Medulla oblongata (tissue), 1 donor: ENCODE data around the gene RAD51B.

Experiments
- DNase-seq: peaks from one replicate; pipeline ENCODE4 v3.0.0-alpha.2; 2015; ENCODE audit errors: extremely low spot score

RAD51B gene

DNA sequence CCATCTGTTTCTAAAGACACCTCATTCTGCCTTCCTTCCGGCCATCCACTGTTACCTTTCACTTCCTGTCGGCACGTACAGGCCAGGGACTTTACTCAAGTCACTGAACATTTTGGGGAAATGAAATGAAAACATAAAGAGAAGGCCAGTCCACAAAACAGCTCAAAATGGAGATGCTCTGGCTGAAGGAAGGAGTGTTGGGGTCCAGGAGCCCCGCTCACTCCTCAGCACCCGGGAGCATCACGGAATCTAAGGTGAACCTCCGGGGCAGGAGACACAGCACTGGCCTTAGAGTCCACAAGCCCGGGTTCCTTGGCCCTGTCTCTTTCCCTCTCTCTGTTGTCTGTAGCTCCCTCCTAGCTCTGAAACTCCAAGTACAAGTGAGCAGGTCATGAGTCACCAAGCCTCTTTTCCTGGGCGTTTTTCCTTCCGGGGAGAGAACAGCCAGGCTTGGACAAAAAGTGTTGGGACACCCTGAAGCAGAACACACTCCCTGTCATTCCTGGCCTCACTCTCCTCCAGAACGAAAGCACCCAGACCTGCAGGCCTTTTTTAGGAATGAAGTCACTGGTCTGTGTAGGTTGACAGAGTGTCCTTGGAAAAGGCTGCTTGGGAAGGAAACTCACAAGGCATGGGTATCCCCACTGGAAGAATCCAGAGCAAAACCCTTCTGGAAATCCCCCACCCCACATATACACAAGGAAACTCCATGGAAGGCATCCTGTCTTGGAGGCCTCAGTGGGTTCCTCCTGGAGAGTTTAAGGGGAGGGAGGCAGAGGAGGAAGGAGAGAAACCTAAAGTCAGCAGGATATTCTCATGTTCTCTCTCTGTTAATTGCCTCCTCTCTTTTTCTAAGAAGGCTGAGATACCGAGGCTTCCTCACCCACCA, 728.0 kb downstream of the RAD51B start:
- DNase-seq = no peak

- peak; percentile 78 for DNase-seq
Measured at GRCh38 chr14:68548194-68549076, 728.9 kb downstream of the RAD51B start.

GRCh38 chr14:68550338-68550715, 730.7 kb downstream of the RAD51B start:
- no peak for DNase-seq

- no peak for DNase-seq
Measured at GRCh38 chr14:68551045-68551683, 731.6 kb downstream of the RAD51B start.

- DNase-seq = no peak
Measured at GRCh38 chr14:68552075-68552474, 732.5 kb downstream of the RAD51B start.

GRCh38 chr14:68552602-68553001, 733.0 kb downstream of the RAD51B start:
- DNase-seq = peak; percentile 34

DNA sequence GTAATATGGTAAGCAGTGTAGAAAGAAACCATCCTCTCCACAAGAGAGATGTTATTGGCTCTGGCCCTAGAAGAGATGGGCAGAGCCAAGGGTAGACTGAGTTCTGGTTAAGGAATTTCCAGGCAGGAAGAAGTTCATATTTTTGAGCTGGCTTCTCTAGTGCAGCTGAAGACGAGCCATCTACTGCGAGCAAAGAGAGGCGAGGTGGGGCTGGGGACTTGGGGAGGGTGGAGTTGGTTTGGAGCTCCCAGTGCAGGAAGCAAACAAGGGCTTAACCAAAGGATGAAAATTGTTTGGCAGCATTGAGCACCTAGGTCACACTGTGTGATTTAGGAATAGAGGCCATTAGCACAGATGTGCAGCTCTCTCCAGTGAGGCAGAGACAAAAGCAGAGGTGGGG, 733.7 kb downstream of the RAD51B start:
- no peak for DNase-seq

GRCh38 chr14:68554231-68554630, 734.7 kb downstream of the RAD51B start:
- no peak for DNase-seq

- no peak for DNase-seq
Measured at GRCh38 chr14:68556253-68556652, 736.7 kb downstream of the RAD51B start.

GRCh38 chr14:68557648-68558047, 738.1 kb downstream of the RAD51B start:
- no peak for DNase-seq

DNA sequence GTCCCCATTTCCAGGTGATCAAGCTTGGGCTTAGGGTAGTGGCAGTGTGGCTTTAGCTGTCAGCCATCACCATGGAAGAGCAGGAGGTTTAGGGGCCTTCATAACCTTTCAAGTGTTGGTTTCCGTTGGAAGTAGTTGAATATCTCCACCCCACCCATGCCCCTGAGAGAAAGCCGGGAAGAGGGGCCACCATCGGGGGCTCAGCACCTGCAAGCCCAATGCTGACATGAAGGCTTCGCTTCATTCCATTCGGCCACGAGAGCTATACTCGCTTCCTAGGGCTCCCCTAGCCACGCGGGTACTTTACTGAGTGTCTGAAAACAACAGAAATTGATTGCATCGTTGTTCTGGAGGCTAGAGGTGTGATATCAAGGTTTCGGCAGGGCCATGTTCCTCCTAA, 738.5 kb downstream of the RAD51B start:
- no peak for DNase-seq

- no peak for DNase-seq
Measured at GRCh38 chr14:68559949-68560348, 740.4 kb downstream of the RAD51B start.

GRCh38 chr14:68561531-68562007, 742.0 kb downstream of the RAD51B start:
- no peak for DNase-seq

DNA sequence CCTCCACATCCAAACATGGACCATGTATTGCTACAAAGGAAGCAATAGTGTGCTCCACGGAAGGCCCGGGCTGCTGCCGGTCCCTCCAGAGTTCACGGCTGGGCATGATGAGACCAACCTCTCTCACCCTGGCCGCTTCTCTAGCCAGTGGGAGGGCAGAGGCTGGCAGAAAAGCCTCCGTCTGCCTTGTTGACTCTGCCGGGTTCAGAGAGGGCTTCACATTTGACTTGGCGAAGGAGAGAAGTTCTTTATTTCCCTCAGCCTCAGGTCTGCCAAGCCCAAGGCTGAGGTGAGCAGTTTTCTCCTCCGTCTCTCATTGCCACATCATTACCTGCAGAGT, 743.3 kb downstream of the RAD51B start:
- DNase-seq = no peak

DNA sequence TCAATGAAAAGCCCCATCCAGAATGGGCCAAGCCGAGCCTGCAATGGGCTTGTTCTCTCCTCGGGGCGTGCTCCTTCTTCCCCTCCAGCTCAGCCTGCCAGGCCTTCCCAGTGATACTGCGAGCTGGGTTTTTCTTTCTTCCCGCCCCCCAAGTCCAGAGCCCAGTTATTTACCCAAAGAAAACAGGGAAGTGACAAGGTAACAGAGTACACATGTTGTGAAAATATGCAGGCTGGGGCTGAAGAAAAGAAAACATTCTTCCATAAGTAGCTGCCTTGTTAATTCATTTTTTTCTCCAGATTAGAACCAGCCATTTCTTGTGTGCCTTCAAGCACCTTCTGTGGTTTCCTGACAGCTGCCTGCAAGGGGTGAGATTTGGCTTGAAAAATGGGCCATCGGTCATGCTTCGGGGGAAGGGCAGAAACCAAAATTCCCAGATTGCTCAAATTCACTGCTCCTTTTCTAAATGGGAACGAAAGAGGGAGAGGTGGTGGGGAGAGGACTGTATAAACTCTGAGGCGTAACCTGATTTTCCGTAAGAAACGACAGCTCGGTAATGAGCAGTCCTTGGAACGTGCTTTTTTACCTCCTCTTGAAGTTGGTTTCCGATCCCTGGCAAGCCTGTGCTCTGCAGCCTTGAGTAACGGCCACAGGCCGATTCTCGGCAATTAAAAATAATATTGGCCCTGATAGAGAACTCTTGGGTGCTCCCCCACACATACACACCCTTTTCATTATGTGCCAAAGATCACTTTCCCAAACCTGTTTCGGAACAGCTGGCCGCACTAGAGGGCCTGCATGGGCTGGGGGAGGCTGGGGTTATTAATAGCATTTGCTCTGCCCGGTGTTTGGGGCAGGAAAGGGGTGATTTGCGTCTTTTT, 743.9 kb downstream of the RAD51B start:
- DNase-seq = no peak

DNA sequence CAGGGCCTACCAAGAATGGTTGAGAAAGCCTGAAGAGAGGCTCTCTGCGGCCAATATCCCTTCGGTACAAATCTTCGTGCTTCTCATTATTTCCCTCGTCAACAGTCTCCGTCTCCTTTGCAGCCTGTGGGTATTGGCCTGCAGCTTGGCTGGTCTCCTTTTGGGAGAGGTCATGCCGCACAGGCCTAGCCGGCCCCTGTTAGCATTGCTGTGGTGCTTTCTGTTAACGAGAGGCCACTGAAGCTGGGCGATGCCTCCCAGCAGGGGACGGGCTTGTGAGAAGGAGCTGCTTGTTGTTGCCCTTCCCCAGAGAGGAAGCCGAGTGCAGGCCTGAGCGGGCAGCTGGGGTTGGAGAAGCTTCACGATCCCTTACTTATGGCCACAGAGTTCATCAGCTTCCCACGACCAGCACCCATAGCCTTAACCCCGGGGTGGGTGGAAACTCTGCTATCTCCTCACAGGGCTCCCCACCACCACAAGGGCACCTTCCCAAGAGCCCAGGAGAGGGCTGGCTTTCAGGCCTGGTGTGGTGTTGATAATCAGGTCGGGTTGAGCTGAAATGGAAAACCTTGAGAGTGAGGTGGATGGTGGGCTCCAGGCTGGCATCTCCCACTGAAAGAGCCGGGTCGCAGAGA, 744.7 kb downstream of the RAD51B start:
- no peak for DNase-seq

- DNase-seq = no peak
Measured at GRCh38 chr14:68564826-68565759, 745.5 kb downstream of the RAD51B start.

DNA sequence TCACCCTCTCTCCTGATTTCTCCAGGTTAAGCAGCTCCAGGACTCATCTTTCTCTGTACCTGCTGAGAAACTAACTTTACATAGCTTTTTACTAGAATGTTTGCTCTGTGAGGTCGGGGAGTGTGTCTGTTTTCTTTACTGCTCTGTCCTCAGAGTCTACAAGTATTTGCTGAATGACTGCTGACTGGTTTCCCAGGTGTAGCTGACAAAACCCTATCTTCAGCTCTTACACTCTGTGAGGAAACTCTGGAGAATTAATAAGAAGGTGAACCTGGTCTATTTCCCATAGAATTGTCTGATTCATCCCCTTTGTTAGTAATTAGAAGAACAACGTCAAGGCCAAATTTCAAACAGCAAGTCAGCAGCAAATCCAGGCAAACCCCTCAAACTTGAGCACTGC, 746.5 kb downstream of the RAD51B start:
- no peak for DNase-seq
